GM23338 (cell line): Measurements from ENCODE around the gene PLCG2. TPM values are rescaled to one million over a fixed set of nuclear protein-coding genes. Genes with fewer than 3 reads are reported as not detected.

Source experiments
- ATAC-seq: fragments of 200-7000 bp; cut with Tn5 transposase; 3 replicates; pipeline ENCODE4 v1.9.1; 2020
- DNase-seq: peaks from one replicate; pipeline ENCODE4 v3.0.0-alpha.2; 2015; ENCODE audit warnings: low spot score
- H2AFZ ChIP-seq: fragments of 200-600 bp; sonication (generic); 2 replicates; pipeline ENCODE4 v1.8.0; 2016; ENCODE audit warnings: antibody characterized with exemption, mild to moderate bottlenecking, moderate library complexity
- H3F3A ChIP-seq: fragments of 200-600 bp; sonication (generic); replicated peaks from 2 replicates; pipeline ENCODE4 v1.8.0; 2017; ENCODE audit warnings: antibody characterized with exemption, mixed run types, low read depth
- H3K27ac ChIP-seq: fragments of 200-600 bp; sonication (generic); 2 replicates; pipeline ENCODE4 v1.6.1; 2016; ENCODE audit warnings: low read depth
- H3K27me3 ChIP-seq: fragments of 200-600 bp; sonication (generic); 2 replicates; pipeline ENCODE4 v1.8.0; 2016; ENCODE audit warnings: mild to moderate bottlenecking, mixed run types, moderate library complexity; ENCODE audit not compliant: insufficient read depth
- H3K36me3 ChIP-seq: fragments of 200-600 bp; sonication (generic); 2 replicates; pipeline ENCODE4 v1.8.0; 2016; ENCODE audit warnings: mild to moderate bottlenecking; ENCODE audit not compliant: insufficient read depth
- H3K4me1 ChIP-seq: fragments of 200-600 bp; sonication (generic); 2 replicates; pipeline ENCODE4 v1.8.0; 2016; ENCODE audit warnings: mild to moderate bottlenecking, moderate library complexity; ENCODE audit not compliant: insufficient read depth
- H3K4me2 ChIP-seq: fragments of 200-600 bp; sonication (generic); 2 replicates; pipeline ENCODE4 v1.7.1; 2017; ENCODE audit warnings: mixed run types
- H3K4me3 ChIP-seq: fragments of 200-600 bp; sonication (generic); 2 replicates; pipeline ENCODE4 v1.6.1; 2016; ENCODE audit warnings: mixed run types
- H3K79me2 ChIP-seq: fragments of 200-600 bp; sonication (generic); replicated peaks from 2 replicates; pipeline ENCODE4 v1.8.0; 2017; ENCODE audit warnings: mild to moderate bottlenecking; ENCODE audit not compliant: insufficient read depth
- H3K9me2 ChIP-seq: fragments of 200-600 bp; sonication (generic); 2 replicates; pipeline ENCODE4 v1.8.0; 2017; ENCODE audit not compliant: insufficient read depth
- H4K20me1 ChIP-seq: fragments of 200-600 bp; sonication (generic); replicated peaks from 2 replicates; pipeline ENCODE4 v1.8.0; 2017; ENCODE audit warnings: mild to moderate bottlenecking; ENCODE audit not compliant: insufficient read depth
- H3K27ac Mint-ChIP-seq: 2 replicates; pipeline ENCODE4 v1.8.0; 2020; ENCODE audit warnings: inconsistent platforms, mild to moderate bottlenecking, moderate library complexity, mixed read lengths
- H3K27me3 Mint-ChIP-seq: 3 replicates; pipeline ENCODE4 v1.8.0; 2022; ENCODE audit warnings: low read depth, mild to moderate bottlenecking, moderate library complexity, mixed read lengths, inconsistent platforms; ENCODE audit not compliant: insufficient read depth, poor library complexity
- H3K36me3 Mint-ChIP-seq: 3 replicates; pipeline ENCODE4 v1.8.0; 2021; ENCODE audit warnings: low read depth, mild to moderate bottlenecking, inconsistent platforms, moderate library complexity, mixed read lengths
- H3K4me1 Mint-ChIP-seq: 3 replicates; pipeline ENCODE4 v1.8.0; 2020; ENCODE audit warnings: mild to moderate bottlenecking, inconsistent platforms, mixed read lengths
- H3K4me3 Mint-ChIP-seq: 3 replicates; pipeline ENCODE4 v1.8.0; 2021; ENCODE audit warnings: moderate library complexity, mild to moderate bottlenecking, inconsistent platforms, mixed read lengths
- H3K9me3 Mint-ChIP-seq: 3 replicates; pipeline ENCODE4 v1.8.0; 2020; ENCODE audit warnings: moderate library complexity, mild to moderate bottlenecking, inconsistent platforms, mixed read lengths
- CREB1 ChIP-seq: fragments of 250-450 bp; sonication (Bioruptor Pico); IDR thresholded peaks from 2 replicates; pipeline ENCODE4 v1.5.0; 2020; ENCODE audit warnings: low read depth, mild to moderate bottlenecking, moderate library complexity
- CTCF ChIP-seq, 2 experiments: fragments of 200-600 bp in 1 of 2; sonication (generic) in 1 of 2; conservative IDR thresholded peaks; 2 replicates each; pipeline versions ENCODE4 v1.5.1 to v1.6.1; 2016 to 2017; ENCODE audit warnings: antibody characterized with exemption in 2 of 2, low read depth in 2 of 2, mild to moderate bottlenecking in 2 of 2, moderate library complexity in 1 of 2
- ETS1 ChIP-seq: IDR thresholded peaks from 2 replicates; pipeline ENCODE4 v1.6.1; 2016; ENCODE audit warnings: antibody characterized with exemption
- EZH2 ChIP-seq: fragments of 200-600 bp; sonication (generic); IDR thresholded peaks from one replicate; pipeline ENCODE4 v1.8.0; 2017; ENCODE audit warnings: antibody characterized with exemption, mild to moderate bottlenecking, low read depth; ENCODE audit not compliant: unreplicated experiment
- EZH2phosphoT487 ChIP-seq: fragments of 200-600 bp; sonication (generic); IDR thresholded peaks from one replicate; pipeline ENCODE4 v1.8.1; 2018; ENCODE audit warnings: antibody characterized with exemption; ENCODE audit not compliant: unreplicated experiment
- NANOG ChIP-seq: IDR thresholded peaks from 2 replicates; pipeline ENCODE4 v1.6.1; 2016; ENCODE audit warnings: antibody characterized with exemption, borderline replicate concordance
- POLR2AphosphoS5 ChIP-seq: IDR thresholded peaks from 2 replicates; pipeline ENCODE4 v1.6.1; 2016; ENCODE audit warnings: antibody characterized with exemption, low read depth
- STAT1 ChIP-seq: IDR thresholded peaks from one replicate; pipeline ENCODE4 v1.6.1; 2016; ENCODE audit warnings: antibody characterized with exemption; ENCODE audit not compliant: unreplicated experiment
- ZNF114 ChIP-seq: fragments of 250-450 bp; sonication (Bioruptor Pico); IDR thresholded peaks from 2 replicates; pipeline ENCODE4 v1.5.0; 2020; ENCODE audit warnings: mild to moderate bottlenecking, moderate library complexity
- ZNF331 ChIP-seq: fragments of 250-450 bp; sonication (Bioruptor Pico); IDR thresholded peaks from 2 replicates; pipeline ENCODE4 v1.5.0; 2020; ENCODE audit warnings: low read depth, mild to moderate bottlenecking, moderate library complexity
- ZNF462 ChIP-seq: fragments of 250-450 bp; sonication (Bioruptor Pico); IDR thresholded peaks from 2 replicates; pipeline ENCODE4 v1.5.0; 2020; ENCODE audit warnings: mild to moderate bottlenecking, moderate library complexity
- polyA plus RNA-seq: library from polyadenylated mRNA; unstranded; fragments of >200 nt; fragmentation: Nextera tagmentation; extraction: Ambion mirVana; gene quantifications from 2 replicates; pipeline ENCODE4 v1.2.1, GENCODE V29; 2016
- total RNA-seq: library from RNA; depleted of rRNA; stranded (reverse); fragments of >200 nt; shearing (Covaris generic); gene quantifications from 2 replicates; pipeline ENCODE4 v1.2.3, GENCODE V29; 2014
- TF ChIP-seq, protein P1 (sequence below): IDR thresholded peaks from one replicate; pipeline ENCODE4 v1.6.1; 2018; ENCODE audit warnings: antibody characterized with exemption; ENCODE audit not compliant: unreplicated experiment

PLCG2 gene
- total and polyA plus RNA-seq, 2 experiments from 2014 or later = 2.4 to 5.9 TPM

DNA sequence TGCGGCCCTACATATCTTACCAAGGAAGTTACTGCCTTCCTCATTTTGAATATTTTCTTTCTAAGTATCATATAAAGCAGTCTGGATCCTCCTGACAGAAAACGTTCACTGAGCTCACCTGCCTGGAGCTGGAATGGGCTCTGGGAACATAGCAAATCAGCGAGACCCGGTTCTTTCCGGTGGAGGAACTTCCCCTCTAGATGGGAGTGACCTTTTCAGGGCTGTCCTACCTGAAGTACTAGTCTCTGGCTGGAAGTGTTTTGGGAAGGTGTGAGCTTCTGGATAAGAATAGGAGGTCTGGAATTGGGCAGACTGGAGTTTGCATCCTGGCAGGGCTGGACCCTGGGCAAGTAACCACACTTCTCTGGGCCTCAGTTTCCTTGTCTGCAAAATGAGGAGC is 152.8 kb downstream of the PLCG2 start:
- H3K9me2 ChIP-seq = no peaks in the 10 kb centered on the region
- H3K4me1 Mint-ChIP-seq = peaks cover 2% of the 10 kb centered on the region; the same call in 1 of the 3 replicates
- no peaks in the 10 kb centered on the region for H3K9me3 Mint-ChIP-seq
- ATAC-seq = no peak
- H3K4me2 ChIP-seq = no peak overlapping the region
- H3K79me2 ChIP-seq = no peaks in the 10 kb centered on the region
- no peaks in the 10 kb centered on the region for H3K27me3 ChIP-seq
- no peaks in the 10 kb centered on the region for H3F3A ChIP-seq
- no peak overlapping the region for H3K4me3 ChIP-seq
- H3K36me3 ChIP-seq = no peaks in the 10 kb centered on the region
- H3K27me3 Mint-ChIP-seq = peaks cover 10% of the 10 kb centered on the region
- no peak for TF ChIP-seq STAT1
- no peak for TF ChIP-seq EZH2phosphoT487
- no peak for TF ChIP-seq ZNF114 (CRISPR knock-in tag)
- no peak for TF ChIP-seq ETS1
- no peak for TF ChIP-seq ZNF462 (CRISPR knock-in tag)
- no peak for TF ChIP-seq NANOG
- TF ChIP-seq ZNF331 (CRISPR knock-in tag) = no peak
- no peak for TF ChIP-seq POLR2AphosphoS5
- TF ChIP-seq, protein P1, sequence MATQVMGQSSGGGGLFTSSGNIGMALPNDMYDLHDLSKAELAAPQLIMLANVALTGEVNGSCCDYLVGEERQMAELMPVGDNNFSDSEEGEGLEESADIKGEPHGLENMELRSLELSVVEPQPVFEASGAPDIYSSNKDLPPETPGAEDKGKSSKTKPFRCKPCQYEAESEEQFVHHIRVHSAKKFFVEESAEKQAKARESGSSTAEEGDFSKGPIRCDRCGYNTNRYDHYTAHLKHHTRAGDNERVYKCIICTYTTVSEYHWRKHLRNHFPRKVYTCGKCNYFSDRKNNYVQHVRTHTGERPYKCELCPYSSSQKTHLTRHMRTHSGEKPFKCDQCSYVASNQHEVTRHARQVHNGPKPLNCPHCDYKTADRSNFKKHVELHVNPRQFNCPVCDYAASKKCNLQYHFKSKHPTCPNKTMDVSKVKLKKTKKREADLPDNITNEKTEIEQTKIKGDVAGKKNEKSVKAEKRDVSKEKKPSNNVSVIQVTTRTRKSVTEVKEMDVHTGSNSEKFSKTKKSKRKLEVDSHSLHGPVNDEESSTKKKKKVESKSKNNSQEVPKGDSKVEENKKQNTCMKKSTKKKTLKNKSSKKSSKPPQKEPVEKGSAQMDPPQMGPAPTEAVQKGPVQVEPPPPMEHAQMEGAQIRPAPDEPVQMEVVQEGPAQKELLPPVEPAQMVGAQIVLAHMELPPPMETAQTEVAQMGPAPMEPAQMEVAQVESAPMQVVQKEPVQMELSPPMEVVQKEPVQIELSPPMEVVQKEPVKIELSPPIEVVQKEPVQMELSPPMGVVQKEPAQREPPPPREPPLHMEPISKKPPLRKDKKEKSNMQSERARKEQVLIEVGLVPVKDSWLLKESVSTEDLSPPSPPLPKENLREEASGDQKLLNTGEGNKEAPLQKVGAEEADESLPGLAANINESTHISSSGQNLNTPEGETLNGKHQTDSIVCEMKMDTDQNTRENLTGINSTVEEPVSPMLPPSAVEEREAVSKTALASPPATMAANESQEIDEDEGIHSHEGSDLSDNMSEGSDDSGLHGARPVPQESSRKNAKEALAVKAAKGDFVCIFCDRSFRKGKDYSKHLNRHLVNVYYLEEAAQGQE = no peak
- no peak for TF ChIP-seq EZH2
- no peak for TF ChIP-seq CREB1 (CRISPR knock-in tag)
- no peak for TF ChIP-seq CTCF (conservative IDR thresholded peaks at IDR 0.05; ENCODE audit: low read depth in 2 of 2)
- no peaks in the 10 kb centered on the region; the same call in 2 of the 3 replicates for H3K36me3 Mint-ChIP-seq
- DNase-seq = no peak
- no peak overlapping the region for H3K4me3 Mint-ChIP-seq
- H3K27ac Mint-ChIP-seq = no peak overlapping the region
- H2AFZ ChIP-seq = no peak overlapping the region
- no peak overlapping the region for H3K27ac ChIP-seq
- H3K4me1 ChIP-seq = no peaks in the 10 kb centered on the region
- no peaks in the 10 kb centered on the region for H4K20me1 ChIP-seq
